NCI-H2227 treated with DMSO at 0.1 percent for 48 hours (cell line): Measurements from ENCODE around the gene MYZAP.

ENCODE experiments used
- DNase-seq: peaks from one replicate; lab custom pipeline; 2025; lab: John Stamatoyannopoulos, UW

MYZAP gene

DNA sequence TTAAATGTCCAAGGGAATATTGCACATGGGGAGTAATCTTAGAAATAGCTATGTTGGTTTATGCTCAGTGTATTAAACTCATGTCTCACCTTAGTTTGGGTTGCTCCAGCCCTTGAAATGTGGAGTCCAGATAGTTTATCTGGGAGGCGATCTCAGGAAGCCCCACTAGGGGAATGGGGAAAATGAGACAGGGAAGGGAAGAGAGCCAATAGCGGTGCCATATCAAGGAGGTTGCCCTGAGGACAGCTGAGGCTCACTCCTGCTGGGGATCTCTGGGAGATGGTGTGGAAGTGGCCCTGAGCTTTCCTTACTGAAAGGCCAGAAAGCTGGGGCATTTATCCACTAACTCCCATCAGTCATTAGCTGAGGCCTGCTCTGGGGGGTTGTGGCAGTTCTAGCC, 71.6 kb downstream of the MYZAP start:
- no peak for DNase-seq

- no peak for DNase-seq
These were observed 73.5 kb downstream of the MYZAP start for GRCh38 chr15:57665194-57665593.

GRCh38 chr15:57665939-57666338, 74.2 kb downstream of the MYZAP start:
- no peak for DNase-seq

DNA sequence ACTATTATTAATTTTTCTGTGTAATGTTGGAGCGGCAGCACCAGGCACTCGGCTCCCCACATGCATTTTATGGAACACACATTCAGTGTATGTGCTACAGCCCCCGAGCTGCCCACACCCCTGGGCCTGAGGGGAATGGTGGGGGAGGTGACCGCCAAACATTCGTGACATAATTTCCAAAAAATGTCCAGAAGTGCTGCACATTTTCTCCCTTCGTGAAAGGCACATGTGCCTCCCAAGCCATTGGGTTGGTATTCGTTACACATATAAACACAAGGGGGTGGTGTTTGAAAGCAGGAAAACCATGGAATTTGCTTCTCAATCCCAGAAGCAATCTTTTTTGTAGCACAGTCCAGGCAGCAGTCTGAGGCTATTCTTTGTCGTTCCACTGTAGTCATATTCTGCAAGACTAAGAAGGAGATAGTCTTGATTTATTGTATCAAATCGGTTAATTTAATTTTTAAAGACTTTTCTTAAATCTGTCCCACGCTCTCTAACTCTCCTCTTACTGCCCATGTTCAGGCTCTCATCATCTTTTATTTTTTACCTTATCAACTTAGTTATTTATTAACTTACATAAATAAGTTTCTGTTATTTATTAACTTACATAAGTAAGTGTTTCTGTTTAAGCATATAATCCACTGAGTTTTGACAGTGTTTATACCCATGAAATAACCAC, 75.6 kb downstream of the MYZAP start:
- no peak for DNase-seq

DNA sequence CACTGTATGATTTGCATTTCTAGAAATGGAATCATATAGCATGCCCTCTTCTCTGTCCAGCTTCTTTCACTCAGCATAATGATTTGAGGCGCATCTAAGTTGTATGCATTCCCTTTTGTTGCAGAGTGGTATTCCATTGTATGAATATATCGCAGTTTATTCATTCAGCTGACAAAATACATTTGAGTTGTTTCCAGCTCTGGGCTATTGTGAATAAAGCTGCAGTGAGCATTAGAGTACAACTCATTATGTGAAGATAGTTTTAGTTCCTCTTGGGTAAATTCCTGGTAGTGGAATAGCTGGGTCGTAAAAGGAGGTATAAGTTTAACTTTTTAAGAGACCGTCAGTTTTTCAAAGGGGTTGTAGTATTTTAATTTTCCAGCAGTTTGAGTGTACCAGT, 76.3 kb downstream of the MYZAP start:
- no peak for DNase-seq

DNA sequence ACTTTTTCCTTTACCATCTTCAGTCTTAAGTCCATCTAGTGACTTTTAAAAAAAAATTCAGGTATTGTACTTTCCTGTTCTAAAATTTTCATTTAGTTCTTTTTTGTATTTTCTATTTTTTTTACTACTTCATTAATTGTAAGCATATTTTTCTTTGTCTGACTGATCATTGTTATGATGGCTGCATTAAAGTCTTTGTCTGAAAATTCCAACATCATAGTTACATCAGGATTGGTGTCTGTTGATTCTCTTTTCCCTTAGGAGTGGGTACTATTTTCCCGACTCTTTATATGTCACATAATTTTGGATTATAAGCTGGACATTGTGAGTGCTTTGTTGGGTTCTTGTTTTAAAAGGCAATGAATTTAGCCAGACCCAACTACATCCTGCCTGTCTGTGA, 79.9 kb downstream of the MYZAP start:
- DNase-seq = no peak

DNA sequence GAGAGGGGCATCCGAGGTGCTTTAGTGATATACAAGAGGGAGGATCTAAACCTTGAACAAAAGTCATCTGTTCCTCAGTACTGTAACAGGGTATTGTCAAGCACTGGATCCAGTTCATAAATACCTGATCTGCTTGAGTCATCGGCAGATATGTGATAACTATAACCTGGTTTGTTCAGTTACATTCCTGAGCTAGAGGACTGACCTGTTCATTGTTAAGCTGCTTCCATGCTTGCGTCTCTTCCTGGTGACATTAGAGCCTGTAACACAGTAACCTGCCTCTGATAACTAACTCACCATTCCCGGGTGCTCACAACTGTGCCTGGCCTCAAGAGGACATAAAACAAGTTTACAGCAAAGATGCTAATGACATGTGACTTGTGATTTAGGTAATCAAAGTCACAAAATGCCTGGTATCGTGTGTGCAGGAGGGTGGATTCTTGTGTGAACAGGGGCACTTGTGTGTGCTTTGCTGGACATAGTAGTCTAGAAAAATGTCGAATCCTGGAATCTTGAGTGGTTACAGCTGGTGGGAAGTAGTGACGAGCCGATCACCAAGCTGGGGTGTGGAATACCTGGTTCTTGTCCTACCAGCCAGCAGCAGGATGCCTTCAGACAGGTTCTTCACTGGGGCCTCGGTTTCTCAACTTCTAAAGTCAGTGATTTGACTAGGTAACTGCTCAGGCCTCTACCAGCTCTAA, 83.9 kb downstream of the MYZAP start:
- no peak for DNase-seq

DNA sequence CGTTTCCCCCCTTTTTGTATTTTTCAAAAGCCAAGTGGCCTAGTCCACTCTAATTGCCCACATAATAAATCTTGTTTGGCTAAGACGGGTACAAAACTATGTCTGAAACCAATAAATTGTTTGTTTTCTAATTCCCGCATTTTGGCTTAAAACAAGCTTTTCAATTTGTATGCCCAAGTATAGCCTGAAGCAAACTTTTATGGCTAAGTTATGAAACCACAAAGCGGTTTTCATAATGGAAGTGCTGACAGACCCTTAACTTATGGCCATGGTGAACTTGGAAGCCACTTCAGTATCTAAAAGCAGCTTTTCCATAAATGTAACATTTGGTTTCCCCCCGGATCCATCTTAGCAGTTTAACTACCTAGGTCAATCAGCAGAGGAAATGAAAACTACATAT, 84.9 kb downstream of the MYZAP start:
- DNase-seq = no peak

- DNase-seq = no peak
These were observed 85.5 kb downstream of the MYZAP start for GRCh38 chr15:57677204-57677603.

DNA sequence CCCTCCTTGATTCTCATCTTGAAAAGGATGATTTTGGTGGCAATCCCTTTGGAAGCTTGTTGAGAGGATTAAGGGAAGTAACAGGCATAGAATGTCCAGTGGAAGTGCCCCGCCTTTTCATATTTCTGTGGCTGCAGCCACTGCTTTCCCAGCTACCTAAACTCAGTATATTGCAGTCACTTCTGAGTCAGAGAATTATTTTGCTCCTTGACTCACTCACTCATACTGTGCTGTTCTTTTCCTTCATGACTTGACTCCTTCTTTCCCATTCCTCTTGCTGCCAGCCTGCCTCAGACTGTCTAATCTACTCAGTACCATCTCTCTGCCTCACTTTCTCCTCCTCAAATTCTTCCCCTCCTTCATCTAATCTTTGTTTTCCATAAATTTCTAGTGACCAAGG, 88.3 kb downstream of the MYZAP start:
- no peak for DNase-seq

DNA sequence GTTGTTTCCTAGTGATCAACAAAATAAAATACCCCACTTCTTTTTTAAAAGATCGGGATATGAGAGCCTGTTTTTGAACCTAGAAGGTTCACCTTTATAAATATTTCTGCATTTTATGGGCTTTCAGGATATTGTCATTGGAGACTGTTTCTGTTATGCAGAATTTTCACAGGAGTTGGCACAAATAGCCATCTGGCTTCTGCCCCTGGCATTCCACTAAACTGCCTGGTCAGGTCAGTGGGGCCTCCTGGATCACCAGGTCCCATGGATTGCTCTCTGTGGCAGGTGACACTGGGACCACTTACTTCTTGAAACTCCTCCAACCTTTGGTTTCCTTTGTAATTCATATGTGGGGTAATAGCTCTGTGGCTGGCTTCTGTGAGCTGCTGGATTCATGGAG, 89.3 kb downstream of the MYZAP start:
- no peak for DNase-seq

DNA sequence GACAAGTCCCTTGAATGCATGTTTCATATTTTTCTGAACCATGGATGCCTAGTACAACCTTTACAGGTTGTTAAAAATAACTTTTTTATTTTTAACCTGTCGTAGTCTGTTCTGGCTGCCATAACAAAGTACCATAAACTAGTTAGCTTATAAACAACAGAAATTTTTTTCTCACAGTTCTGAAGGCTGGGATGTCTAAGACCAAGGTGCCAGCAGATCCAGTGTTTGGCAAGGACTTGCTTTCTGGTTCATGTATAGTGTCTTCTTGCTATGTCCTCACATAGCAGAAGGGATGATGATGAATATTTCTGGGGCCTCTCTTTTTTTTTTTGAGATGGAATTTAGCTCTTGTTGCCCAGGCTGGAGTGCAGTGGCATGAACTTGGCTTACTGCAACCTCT, 91.8 kb downstream of the MYZAP start:
- DNase-seq = no peak

- no peak for DNase-seq
These were observed 92.9 kb downstream of the MYZAP start for GRCh38 chr15:57684491-57685151.

GRCh38 chr15:57685306-57686095, 93.8 kb downstream of the MYZAP start:
- no peak for DNase-seq

DNA sequence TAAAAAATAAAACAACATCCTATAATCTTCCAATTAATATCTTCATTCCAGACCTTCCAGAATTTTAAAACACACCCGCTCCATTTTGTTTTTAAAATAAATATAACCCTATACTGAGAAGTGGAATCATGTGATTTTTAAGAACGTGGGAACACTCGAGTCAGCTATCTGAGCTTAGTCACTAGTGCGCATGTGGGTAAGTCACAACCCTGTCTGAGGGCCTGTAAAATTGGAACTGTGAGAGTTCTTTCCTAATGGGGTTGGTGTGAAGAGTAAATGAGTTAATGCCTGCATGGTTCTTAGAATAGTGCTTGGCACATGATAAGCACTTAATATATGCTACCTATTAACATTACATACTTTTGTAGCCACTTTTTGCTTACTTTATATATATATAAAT, 95.0 kb downstream of the MYZAP start:
- DNase-seq = no peak

DNA sequence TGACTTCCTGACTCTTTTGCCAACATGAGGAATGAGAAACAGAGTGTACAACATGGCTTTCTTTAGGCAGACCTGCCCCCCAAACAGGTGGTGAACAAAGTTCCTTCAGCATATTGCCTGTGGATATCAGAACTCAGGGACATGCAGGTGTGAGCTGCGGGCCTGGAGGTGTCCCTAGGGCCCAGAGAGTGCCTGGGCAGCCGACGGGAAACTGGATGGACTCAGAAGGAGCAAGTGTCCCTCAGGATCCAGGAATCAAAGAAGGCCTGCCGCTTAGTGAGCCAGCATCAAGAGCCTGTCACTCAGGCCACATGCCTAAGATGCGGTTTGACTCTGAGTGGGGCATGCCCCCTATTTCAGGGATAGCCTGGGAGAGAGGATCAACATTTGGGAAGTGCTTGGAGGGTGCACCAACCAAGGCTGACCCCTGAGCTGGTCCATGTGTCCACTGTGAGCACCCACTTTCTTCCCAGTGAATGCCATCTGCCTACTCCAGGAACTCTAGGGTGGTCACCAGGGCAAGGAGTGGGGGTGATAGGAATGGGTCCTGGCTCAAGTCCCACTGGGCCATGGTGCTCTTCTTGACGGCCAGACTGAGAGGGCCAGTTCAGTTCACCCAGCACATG, 98.8 kb downstream of the MYZAP start:
- DNase-seq = no peak

GRCh38 chr15:57691082-57691481, 99.4 kb downstream of the MYZAP start:
- no peak for DNase-seq

DNA sequence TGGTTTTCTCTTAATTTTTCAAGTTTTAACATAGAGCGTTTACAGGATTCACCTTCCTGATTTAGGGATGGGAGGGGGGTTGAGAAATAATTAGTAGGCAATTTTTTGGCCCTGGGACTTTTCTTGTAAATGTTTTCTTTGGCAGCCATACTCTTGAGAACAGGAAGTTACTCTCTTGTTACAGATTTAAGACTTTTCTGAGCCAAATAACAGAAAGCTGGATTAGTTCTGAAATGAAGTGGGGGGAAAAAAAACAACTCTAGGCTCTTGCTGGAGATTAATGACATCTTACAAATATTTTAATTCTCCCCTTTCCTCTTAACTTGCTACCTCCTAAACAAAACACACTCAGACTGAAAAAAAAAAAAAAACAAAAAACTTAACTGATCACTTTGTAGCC, 101.0 kb downstream of the MYZAP start:
- DNase-seq = no peak

DNA sequence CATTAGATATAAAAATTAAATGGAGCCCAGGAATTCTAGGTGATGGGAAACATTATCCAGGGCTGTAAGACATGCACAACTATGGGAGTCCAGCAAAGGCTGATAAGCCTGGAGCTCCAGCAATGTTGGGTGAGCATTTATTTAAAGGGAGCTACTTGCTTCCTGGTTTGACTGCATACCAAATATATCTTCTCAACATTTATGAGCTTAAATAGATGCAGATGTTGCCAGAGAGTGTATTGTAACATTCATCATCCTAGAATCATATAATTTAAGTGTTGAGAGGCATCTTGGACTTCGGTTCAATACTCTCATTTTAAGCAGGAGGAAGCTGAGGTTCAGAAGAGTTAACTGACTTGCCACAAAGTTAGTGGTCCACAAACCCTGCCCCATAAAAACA, 102.6 kb downstream of the MYZAP start:
- no peak for DNase-seq

DNA sequence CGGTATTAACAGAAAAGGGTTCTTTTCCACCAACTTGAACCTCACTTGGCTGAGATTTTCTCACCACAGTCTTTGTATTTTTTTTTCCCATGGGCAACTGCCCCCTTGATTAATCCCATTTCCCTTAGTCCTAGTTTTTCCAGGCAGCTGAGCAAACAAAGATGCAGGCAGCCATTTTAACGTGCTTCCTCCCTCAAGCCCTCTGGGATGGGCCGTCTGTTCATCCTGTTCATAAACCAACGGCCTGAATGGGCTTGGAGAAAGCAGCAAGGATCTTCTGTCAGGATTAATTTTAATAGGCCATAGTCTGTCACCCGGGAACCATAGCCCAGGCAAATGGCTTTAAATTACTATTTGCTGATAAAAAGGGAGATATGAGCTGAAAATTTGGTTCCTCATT, 104.4 kb downstream of the MYZAP start:
- DNase-seq = no peak

DNA sequence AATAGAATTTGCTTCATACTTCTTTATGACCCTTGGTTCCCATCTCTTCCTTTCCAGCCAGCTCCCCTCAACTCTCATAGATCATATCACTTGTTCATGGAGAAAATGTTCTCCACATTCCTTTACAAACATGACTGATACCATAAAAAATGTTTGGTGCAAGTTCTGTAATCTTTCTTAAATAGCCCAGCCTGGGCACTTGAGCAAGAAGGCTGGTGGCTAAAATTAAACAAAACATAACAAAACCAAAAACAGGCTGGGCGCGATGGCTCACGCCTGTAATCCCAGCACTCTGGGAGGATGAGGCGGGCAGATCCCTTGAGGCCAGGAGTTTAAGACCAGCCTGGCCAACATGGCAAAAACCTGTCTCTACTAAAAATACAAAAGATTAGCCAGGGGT, 105.9 kb downstream of the MYZAP start:
- DNase-seq = no peak

DNA sequence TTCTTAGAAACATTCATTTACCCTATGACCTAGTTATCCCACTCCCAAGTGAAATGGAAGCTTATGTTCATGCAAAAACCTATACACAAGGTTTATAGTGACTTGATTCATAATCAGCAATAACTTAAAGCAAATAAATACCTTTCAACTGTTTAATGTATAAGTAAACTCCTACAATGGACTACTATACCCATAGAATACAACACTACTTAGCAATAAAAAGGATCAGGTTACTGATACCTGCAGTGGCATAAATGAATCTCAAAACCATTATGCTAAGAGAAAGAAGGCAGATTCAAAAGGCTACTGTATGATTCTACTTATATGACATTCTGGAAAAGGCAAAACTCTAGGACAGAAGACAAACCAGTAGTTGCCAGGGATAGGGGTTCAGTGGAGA, 106.5 kb downstream of the MYZAP start:
- no peak for DNase-seq
